ENCODE measurements around the gene ZNF837. TPM values are rescaled to one million over a fixed set of nuclear protein-coding genes. Genes with fewer than 3 reads are reported as not detected.

ZNF837 gene
- total RNA-seq, 6 experiments from 2014 or later: 0.63 to 1.3 (median 0.75) TPM

GRCh38 chr19:58394821-58395219 is 14.0 kb upstream of the ZNF837 start:
- Mint-ChIP-seq H3K27ac (peak overlapping the region; percentile 43; the same call in 1 of the 2 replicates), H3K36me3 (ENCODE audit: low read depth) (peaks cover 28% of the 10 kb centered on the region), H3K4me3 (no peak overlapping the region), H3K4me1 (ENCODE audit: low read depth) (0 out of 2 replicates have a peak, but pooled peaks cover 8% of the 10 kb centered on the region), H3K27me3 (ENCODE audit: insufficient read depth) (peaks cover 7% of the 10 kb centered on the region; the same call in 1 of the 2 replicates), H3K9me3 (no peaks in the 10 kb centered on the region)
- no peak for TF ChIP-seq CTCF (IDR thresholded peaks at IDR 0.05)
- no peak for DNase-seq

- Mint-ChIP-seq H3K9me3 (no peaks in the 10 kb centered on the region), H3K27ac (no peak overlapping the region), H3K36me3 (ENCODE audit: low read depth) (peaks cover 36% of the 10 kb centered on the region), H3K4me3 (no peak overlapping the region), H3K4me1 (ENCODE audit: low read depth) (peaks cover 16% of the 10 kb centered on the region), H3K27me3 (ENCODE audit: insufficient read depth) (peaks cover 7% of the 10 kb centered on the region; the same call in 1 of the 2 replicates)
- no peak for TF ChIP-seq CTCF (IDR thresholded peaks at IDR 0.05)
- no peak for DNase-seq
Observed at GRCh38 chr19:58393725-58394033, 12.8 kb upstream of the ZNF837 start.

- peaks cover 22% of the 10 kb centered on the region for H3K4me1 Mint-ChIP-seq (ENCODE audit: low read depth)
- peaks cover 42% of the 10 kb centered on the region for H3K36me3 Mint-ChIP-seq (ENCODE audit: low read depth)
- TF ChIP-seq CTCF (IDR thresholded peaks at IDR 0.05): no peak
- no peak overlapping the region for H3K4me3 Mint-ChIP-seq
- no peak for DNase-seq
- H3K9me3 Mint-ChIP-seq: no peaks in the 10 kb centered on the region
- peak overlapping the region; percentile 31; the same call in 1 of the 2 replicates for H3K27ac Mint-ChIP-seq
- H3K27me3 Mint-ChIP-seq (ENCODE audit: insufficient read depth): peaks cover 7% of the 10 kb centered on the region; the same call in 1 of the 2 replicates
Observed at GRCh38 chr19:58392945-58393724, 12.3 kb upstream of the ZNF837 start.

- H3K27ac Mint-ChIP-seq: peak overlapping the region; percentile 97
- H3K36me3 Mint-ChIP-seq (ENCODE audit: low read depth): peaks cover 30% of the 10 kb centered on the region
- peak overlapping the region; percentile 99 for H3K4me3 Mint-ChIP-seq
- H3K4me1 Mint-ChIP-seq (ENCODE audit: low read depth): peaks cover 30% of the 10 kb centered on the region
- H3K9me3 Mint-ChIP-seq: no peaks in the 10 kb centered on the region
- H3K27me3 Mint-ChIP-seq (ENCODE audit: insufficient read depth): peaks cover 11% of the 10 kb centered on the region
- DNase-seq: no peak
- TF ChIP-seq CTCF (IDR thresholded peaks at IDR 0.05): no peak
Observed at GRCh38 chr19:58388175-58388526, 7.3 kb upstream of the ZNF837 start.

- Mint-ChIP-seq H3K27me3 (ENCODE audit: insufficient read depth) (peaks cover 11% of the 10 kb centered on the region), H3K27ac (peak overlapping the region; percentile 97), H3K4me1 (ENCODE audit: low read depth) (peaks cover 30% of the 10 kb centered on the region), H3K4me3 (peak overlapping the region; percentile 99), H3K9me3 (no peaks in the 10 kb centered on the region), H3K36me3 (ENCODE audit: low read depth) (peaks cover 30% of the 10 kb centered on the region)
- no peak for TF ChIP-seq CTCF (IDR thresholded peaks at IDR 0.05)
- DNase-seq: no peak
Observed at GRCh38 chr19:58387338-58388174, 6.7 kb upstream of the ZNF837 start.
